ENCODE measurements around the gene TAF4. TPM values are rescaled to one million over a fixed set of nuclear protein-coding genes. Genes with fewer than 3 reads are reported as not detected.
A peak's percentile ranks its signal among the peaks of the same experiment; 100 is the strongest.

The TAF4 gene
- total RNA-seq, 1 donor from 2014 or later, result 17.6 TPM

DNA sequence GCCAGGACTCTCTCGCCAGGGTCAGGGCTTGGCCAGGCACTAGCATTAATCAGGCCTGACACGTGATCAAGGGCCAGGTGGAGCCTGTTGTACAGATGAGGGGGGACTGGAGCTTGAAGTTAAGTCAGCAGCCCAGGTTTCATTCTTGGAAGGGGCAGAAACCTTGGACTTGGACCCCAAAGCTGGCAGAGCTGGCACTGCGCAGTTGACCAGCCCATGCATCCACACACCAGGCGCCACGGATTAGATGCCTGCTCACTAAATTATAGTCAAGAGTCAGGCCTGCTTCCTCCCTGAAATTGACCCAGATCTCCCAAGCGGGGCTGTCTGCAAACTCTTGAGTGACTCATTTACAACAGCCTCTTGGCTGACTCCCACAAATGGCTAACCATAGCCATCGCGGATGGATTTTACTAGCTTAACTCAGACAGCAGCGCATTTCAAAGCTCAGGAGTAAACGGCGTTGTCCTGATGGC is 4.1 kb upstream of the TAF4 start:
- H3K27ac ChIP-seq, result no peak overlapping the region
- intact Hi-C loops (cut with DNase I), result no loop called here
- no peak for DNase-seq
- no peaks in the 10 kb centered on the region for H3K36me3 ChIP-seq
- H3K27me3 ChIP-seq (ENCODE audit: low read depth), result no peaks in the 10 kb centered on the region
- H3K9me3 ChIP-seq, result peaks cover 9% of the 10 kb centered on the region
- TF ChIP-seq, protein P1, sequence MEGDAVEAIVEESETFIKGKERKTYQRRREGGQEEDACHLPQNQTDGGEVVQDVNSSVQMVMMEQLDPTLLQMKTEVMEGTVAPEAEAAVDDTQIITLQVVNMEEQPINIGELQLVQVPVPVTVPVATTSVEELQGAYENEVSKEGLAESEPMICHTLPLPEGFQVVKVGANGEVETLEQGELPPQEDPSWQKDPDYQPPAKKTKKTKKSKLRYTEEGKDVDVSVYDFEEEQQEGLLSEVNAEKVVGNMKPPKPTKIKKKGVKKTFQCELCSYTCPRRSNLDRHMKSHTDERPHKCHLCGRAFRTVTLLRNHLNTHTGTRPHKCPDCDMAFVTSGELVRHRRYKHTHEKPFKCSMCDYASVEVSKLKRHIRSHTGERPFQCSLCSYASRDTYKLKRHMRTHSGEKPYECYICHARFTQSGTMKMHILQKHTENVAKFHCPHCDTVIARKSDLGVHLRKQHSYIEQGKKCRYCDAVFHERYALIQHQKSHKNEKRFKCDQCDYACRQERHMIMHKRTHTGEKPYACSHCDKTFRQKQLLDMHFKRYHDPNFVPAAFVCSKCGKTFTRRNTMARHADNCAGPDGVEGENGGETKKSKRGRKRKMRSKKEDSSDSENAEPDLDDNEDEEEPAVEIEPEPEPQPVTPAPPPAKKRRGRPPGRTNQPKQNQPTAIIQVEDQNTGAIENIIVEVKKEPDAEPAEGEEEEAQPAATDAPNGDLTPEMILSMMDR (IDR thresholded peaks at IDR 0.05), result no peak
- no peak overlapping the region for H3K4me3 ChIP-seq
- peaks cover 17% of the 10 kb centered on the region for H3K4me1 ChIP-seq
- ATAC-seq, result peak in 1 of 2 donors; percentile 10

GRCh38 chr20:62068997-62069396 is 3.3 kb upstream of the TAF4 start:
- Histone ChIP-seq H3K27ac (no peak overlapping the region), H3K9me3 (peaks cover 6% of the 10 kb centered on the region), H3K4me3 (no peak overlapping the region), H3K4me1 (peaks cover 21% of the 10 kb centered on the region), H3K36me3 (no peaks in the 10 kb centered on the region), H3K27me3 (ENCODE audit: low read depth) (no peaks in the 10 kb centered on the region)
- ATAC-seq, result no peak
- DNase-seq, result no peak
- TF ChIP-seq, protein P1 (IDR thresholded peaks at IDR 0.05), result no peak
- intact Hi-C loops (cut with DNase I), result no loop called here

DNA sequence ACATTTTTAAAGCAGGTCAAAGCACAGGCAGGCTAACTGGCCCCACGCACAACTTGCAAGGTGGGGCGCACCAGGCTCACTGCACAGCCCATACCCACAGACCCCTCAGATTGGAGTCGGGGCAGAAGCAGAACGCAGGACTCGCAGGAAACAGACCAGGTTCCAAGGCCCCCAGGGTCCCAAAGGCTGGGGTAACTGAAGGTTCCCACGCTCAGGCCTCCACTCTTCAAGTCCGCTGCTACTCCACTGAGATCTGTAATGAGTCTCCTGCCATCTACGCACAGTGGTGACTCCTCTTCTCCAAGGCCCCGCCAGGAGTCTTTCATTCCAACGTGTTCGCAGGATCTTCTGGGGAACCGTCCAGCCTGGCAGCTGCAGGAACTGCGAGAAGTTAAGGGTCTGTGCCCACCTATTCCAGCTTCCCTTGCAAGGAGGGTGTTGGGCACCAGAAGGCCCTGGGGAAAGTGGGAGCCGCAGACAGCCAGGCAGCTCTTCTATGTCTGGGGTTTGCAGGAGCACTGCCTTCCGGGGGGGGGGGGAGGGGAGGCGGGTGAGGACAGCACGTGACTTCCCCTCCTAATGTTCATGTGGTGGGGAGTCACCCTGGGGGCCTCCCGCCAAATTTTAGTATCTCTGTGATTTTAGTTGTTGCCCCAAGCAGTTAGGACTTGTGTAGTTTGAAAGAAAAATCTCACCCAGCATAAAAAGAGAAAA is 2.0 kb upstream of the TAF4 start:
- intact Hi-C loops (cut with DNase I), result no loop called here
- no peaks in the 10 kb centered on the region for H3K27me3 ChIP-seq (ENCODE audit: low read depth)
- H3K4me3 ChIP-seq, result peak overlapping the region; percentile 69
- H3K4me1 ChIP-seq, result peaks cover 34% of the 10 kb centered on the region
- DNase-seq (no peak), ATAC-seq (no peak)
- TF ChIP-seq, protein P1 (IDR thresholded peaks at IDR 0.05), result no peak
- H3K9me3 ChIP-seq, result no peaks in the 10 kb centered on the region
- H3K27ac ChIP-seq, result peak overlapping the region; percentile 93
- no peaks in the 10 kb centered on the region for H3K36me3 ChIP-seq

GRCh38 chr20:62066983-62067433 is 1.3 kb upstream of the TAF4 start:
- H3K27ac ChIP-seq, result peak overlapping the region; percentile 93
- H3K4me1 ChIP-seq, result peaks cover 41% of the 10 kb centered on the region
- peak overlapping the region; percentile 69 for H3K4me3 ChIP-seq
- H3K36me3 ChIP-seq, result no peaks in the 10 kb centered on the region
- ATAC-seq (peak in 1 of 2 donors; percentile 35), DNase-seq (no peak)
- H3K9me3 ChIP-seq, result no peaks in the 10 kb centered on the region
- intact Hi-C loops (cut with DNase I), result no loop called here
- TF ChIP-seq, protein P1 (IDR thresholded peaks at IDR 0.05), result no peak
- H3K27me3 ChIP-seq (ENCODE audit: low read depth), result no peaks in the 10 kb centered on the region

- TF ChIP-seq, protein P1 (IDR thresholded peaks at IDR 0.05), result no peak
- H3K27ac ChIP-seq, result peak overlapping the region; percentile 93
- H3K27me3 ChIP-seq (ENCODE audit: low read depth), result no peaks in the 10 kb centered on the region
- peaks cover 45% of the 10 kb centered on the region for H3K4me1 ChIP-seq
- no peaks in the 10 kb centered on the region for H3K36me3 ChIP-seq
- peak overlapping the region; percentile 69 for H3K4me3 ChIP-seq
- H3K9me3 ChIP-seq, result no peaks in the 10 kb centered on the region
- DNase-seq, result peak; percentile 73
- peak; percentile 48 to 65 for ATAC-seq
- intact Hi-C loops (cut with DNase I), result no loop called here
These were observed 780 bp upstream of the TAF4 start for GRCh38 chr20:62066339-62066982.

Measured in lower lobe of right lung (tissue), 2 donors.